HG03520 (cell line): Measurements from ENCODE around the gene KDM4C.

Experiments used
- ATAC-seq: cut with Tn5 transposase; IDR thresholded peaks from one replicate; pipeline ENCODE4 v1.9.1; 2021; ENCODE audit warnings: mild to moderate bottlenecking, moderate library complexity; ENCODE audit not compliant: unreplicated experiment

The KDM4C gene

GRCh38 chr9:6961845-6962522 is 204.2 kb downstream of the KDM4C start:
- ATAC-seq: no peak

- no peak for ATAC-seq
These were observed 207.8 kb downstream of the KDM4C start for GRCh38 chr9:6965566-6965965.

- no peak for ATAC-seq
These were observed 210.5 kb downstream of the KDM4C start for GRCh38 chr9:6968271-6968670.

GRCh38 chr9:6969805-6970204 is 212.0 kb downstream of the KDM4C start:
- ATAC-seq: no peak

GRCh38 chr9:6973089-6973488 is 215.3 kb downstream of the KDM4C start:
- ATAC-seq: no peak

- ATAC-seq: peak; percentile 98
These were observed 216.0 kb downstream of the KDM4C start for GRCh38 chr9:6973762-6974161.

- no peak for ATAC-seq
These were observed 217.4 kb downstream of the KDM4C start for GRCh38 chr9:6975198-6975597.

- no peak for ATAC-seq
These were observed 220.0 kb downstream of the KDM4C start for GRCh38 chr9:6977761-6978160.

GRCh38 chr9:6978591-6978990 is 220.8 kb downstream of the KDM4C start:
- no peak for ATAC-seq

- ATAC-seq: no peak
These were observed 227.3 kb downstream of the KDM4C start for GRCh38 chr9:6984941-6985578.

- no peak for ATAC-seq
These were observed 228.5 kb downstream of the KDM4C start for GRCh38 chr9:6986141-6986815.

GRCh38 chr9:6987381-6987780 is 229.6 kb downstream of the KDM4C start:
- ATAC-seq: no peak

- ATAC-seq: no peak
These were observed 233.6 kb downstream of the KDM4C start for GRCh38 chr9:6991418-6991817.

- no peak for ATAC-seq
These were observed 238.5 kb downstream of the KDM4C start for GRCh38 chr9:6996061-6996854.

GRCh38 chr9:6997330-6997729 is 239.6 kb downstream of the KDM4C start:
- no peak for ATAC-seq

- no peak for ATAC-seq
These were observed 242.0 kb downstream of the KDM4C start for GRCh38 chr9:6999794-7000193.

- ATAC-seq: no peak
These were observed 243.8 kb downstream of the KDM4C start for GRCh38 chr9:7001571-7001970.

- no peak for ATAC-seq
These were observed 246.1 kb downstream of the KDM4C start for GRCh38 chr9:7003861-7004260.

GRCh38 chr9:7006417-7006816 is 248.6 kb downstream of the KDM4C start:
- ATAC-seq: no peak

GRCh38 chr9:7008411-7008810 is 250.6 kb downstream of the KDM4C start:
- ATAC-seq: no peak

- ATAC-seq: no peak
These were observed 251.3 kb downstream of the KDM4C start for GRCh38 chr9:7009065-7009464.
